ENCODE data around the gene UGT1A7. TPM values are rescaled to one million over a fixed set of nuclear protein-coding genes. Genes with fewer than 3 reads are reported as not detected.

UGT1A7 gene
- total and polyA plus RNA-seq, 9 of the 15 experiments (the other 6 are each of a cell fraction or from before 2014, with no cell fraction given) = not detected

GRCh38 chr2:233686928-233687327 is 5.2 kb downstream of the UGT1A7 start (continued):
- no peak for TF ChIP-seq ZBTB40 (IDR thresholded peaks at IDR 0.05)
- no peak for TF ChIP-seq ZBTB40 (CRISPR knock-in tag; IDR thresholded peaks at IDR 0.05)
- no peak for TF ChIP-seq COPS2 (conservative IDR thresholded peaks at IDR 0.05)
- no peak for TF ChIP-seq ELF4 (CRISPR knock-in tag; IDR thresholded peaks at IDR 0.05)
- no peak for TF ChIP-seq ZNF696 (CRISPR knock-in tag; conservative IDR thresholded peaks at IDR 0.05)
- TF ChIP-seq ZNF24 (IDR thresholded peaks at IDR 0.05) = no peak
